ENCODE measurements around the gene CPS1. TPM values are rescaled to one million over a fixed set of nuclear protein-coding genes. Genes with fewer than 3 reads are reported as not detected.

CPS1 gene
- total RNA-seq, 1 experiment from 2014 or later, result 14.2 TPM

GRCh38 chr2:210687786-210688470 lies 131.5 kb downstream of the CPS1 start:
- H2BK120ac ChIP-seq (ENCODE audit: low read depth, low read length, poor library complexity, severe bottlenecking), result no peak overlapping the region
- no peak overlapping the region for H2BK20ac ChIP-seq (ENCODE audit: low read depth, low read length, poor library complexity, severe bottlenecking)
- no peak overlapping the region for H3K14ac ChIP-seq (ENCODE audit: insufficient read depth, low read length)
- no peak overlapping the region for H4K91ac ChIP-seq (ENCODE audit: insufficient read length, low read depth, low read length)
- no peaks in the 10 kb centered on the region for H3K23me2 ChIP-seq (ENCODE audit: insufficient read length, low read depth, low read length, poor library complexity, severe bottlenecking)
- no peak overlapping the region for H3K18ac ChIP-seq (ENCODE audit: insufficient read length, low read depth, low read length)
- no peak overlapping the region for H2AFZ ChIP-seq (ENCODE audit: low read length)
- H2BK12ac ChIP-seq (ENCODE audit: insufficient read length, low read depth, low read length), result no peak overlapping the region
- no peak overlapping the region for H2BK15ac ChIP-seq (ENCODE audit: low read depth, low read length)
- no peak overlapping the region for H3K27ac ChIP-seq (ENCODE audit: insufficient read length, low read depth, low read length)
- no peaks in the 10 kb centered on the region for H4K20me1 ChIP-seq (ENCODE audit: control insufficient read depth, insufficient read depth, insufficient read length)
- H3K56ac ChIP-seq (ENCODE audit: insufficient read length, low read depth, low read length), result no peak overlapping the region
- H4K5ac ChIP-seq (ENCODE audit: insufficient read length, low read depth, low read length), result no peak overlapping the region
- H3K4me2 ChIP-seq (ENCODE audit: insufficient read depth, insufficient read length, low read length), result no peak overlapping the region
- H3K9me3 ChIP-seq (ENCODE audit: control insufficient read depth, low read depth, low read length), result no peaks in the 10 kb centered on the region
- H3K27me3 ChIP-seq (ENCODE audit: insufficient read depth, low read length), result no peaks in the 10 kb centered on the region
- Mint-ChIP-seq H3K27ac (no peak overlapping the region), H3K9me3 (no peaks in the 10 kb centered on the region), H3K4me3 (no peak overlapping the region), H3K36me3 (ENCODE audit: insufficient read depth in 1 of 3, low read depth in 3 of 3) (peaks cover 0 to 1% (median 0%) of the 10 kb centered on the region in 3 experiments; a peak in 1 of 7 replicates), H3K27me3 (ENCODE audit: low read depth) (no peaks in the 10 kb centered on the region), H3K4me1 (peaks cover 2 to 3% of the 10 kb centered on the region in 2 experiments; a peak in 3 of 4 replicates)
- DNase-seq, result no peak
- no peak overlapping the region for H3K23ac ChIP-seq (ENCODE audit: insufficient read length, low read depth, low read length)
- H3K79me1 ChIP-seq (ENCODE audit: insufficient read depth, low read depth, low read length, poor library complexity, severe bottlenecking), result no peaks in the 10 kb centered on the region
- no peak overlapping the region for H2AK5ac ChIP-seq (ENCODE audit: insufficient read length, low read length)
- no peak overlapping the region for H3T11ph ChIP-seq (ENCODE audit: low read length)
- H4K8ac ChIP-seq (replicated peaks; ENCODE audit: insufficient read length, low read depth, low read length), result no peak overlapping the region
- no peak overlapping the region for H2BK5ac ChIP-seq (ENCODE audit: insufficient read length, low read length)
- TF ChIP-seq CTCF (conservative IDR thresholded peaks at IDR 0.05), result no peak
- no CpG with 5 or more reads among the region's 1 CpG for WGBS (ENCODE audit: extremely low coverage, insufficient read length, low lambda C conversion rate)
- H3K79me2 ChIP-seq (ENCODE audit: insufficient read depth, low read length), result no peaks in the 10 kb centered on the region
- no peaks in the 10 kb centered on the region for H3K4me1 ChIP-seq (ENCODE audit: insufficient read depth, low read length)
- no peak overlapping the region for H3K9ac ChIP-seq (ENCODE audit: extremely low read depth, insufficient read length, low read length)
- no peak overlapping the region for H3K4ac ChIP-seq (ENCODE audit: low read depth, low read length)

Measured in H9 (cell line).